ENCODE results near the gene MITF.

Gene MITF

DNA sequence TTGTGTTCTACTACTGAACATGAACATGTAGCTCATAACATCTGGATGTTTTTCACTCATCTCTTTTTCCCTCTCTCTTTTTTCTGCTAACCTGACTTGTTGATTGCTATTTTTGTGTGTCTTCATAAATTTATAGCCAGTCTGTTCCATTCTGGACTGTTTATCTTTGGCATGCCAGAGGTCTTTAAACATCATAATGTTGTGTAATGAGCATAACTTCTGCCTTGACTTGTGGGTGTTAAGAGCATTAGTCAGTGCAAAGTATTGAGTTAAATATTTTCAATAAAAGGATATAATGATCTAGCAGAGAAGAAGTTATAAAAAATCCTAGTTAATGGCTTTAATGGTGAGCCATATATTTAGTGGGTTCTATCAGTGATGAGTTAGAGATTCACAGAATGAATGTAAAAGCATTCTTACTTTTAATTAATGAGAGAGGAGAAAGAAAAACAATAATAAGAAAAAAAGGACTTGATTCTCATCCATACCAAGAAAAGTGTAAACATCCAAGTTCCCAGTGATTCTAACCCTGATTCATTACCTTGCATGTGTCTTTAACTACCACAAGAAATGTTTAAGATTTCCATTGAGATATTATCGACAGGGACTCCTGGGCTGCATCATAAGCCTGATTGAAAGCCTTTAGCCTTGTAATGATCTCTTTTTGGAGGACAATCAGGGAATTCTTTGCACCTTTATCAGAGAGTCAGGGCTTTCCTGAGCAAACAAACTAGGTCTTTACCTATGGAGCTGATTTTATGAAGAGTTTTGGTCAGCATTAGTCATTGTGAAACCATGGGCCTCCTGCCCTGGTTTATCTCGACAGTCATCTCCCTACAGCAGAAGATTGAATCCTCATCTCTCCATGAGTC, 22.9 kb downstream of the MITF start:
- DNase-seq (ENCODE audit: low spot score), result no peak

DNA sequence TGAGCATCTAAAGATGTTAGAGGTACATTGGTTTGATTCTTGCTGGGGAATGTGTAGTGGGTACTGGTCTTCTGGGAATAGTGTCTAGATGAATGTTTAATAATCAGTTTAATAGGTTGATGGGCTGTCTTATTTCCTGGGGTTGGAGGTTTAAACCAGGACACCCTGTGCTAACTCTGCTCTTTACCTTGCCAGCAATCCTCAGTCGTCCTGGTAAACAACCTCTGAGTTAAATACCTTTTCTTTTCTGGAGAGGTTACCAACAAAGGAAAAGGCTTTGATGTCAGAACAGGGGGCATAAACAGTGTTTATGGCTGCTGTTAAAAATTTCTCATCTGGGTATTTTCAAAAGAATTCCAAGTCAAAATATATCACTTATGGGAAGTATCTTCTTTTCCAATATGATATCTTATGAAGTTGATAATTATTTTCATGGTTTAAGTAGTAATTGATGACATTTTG, 23.5 kb downstream of the MITF start:
- no peak for DNase-seq (ENCODE audit: low spot score)

DNA sequence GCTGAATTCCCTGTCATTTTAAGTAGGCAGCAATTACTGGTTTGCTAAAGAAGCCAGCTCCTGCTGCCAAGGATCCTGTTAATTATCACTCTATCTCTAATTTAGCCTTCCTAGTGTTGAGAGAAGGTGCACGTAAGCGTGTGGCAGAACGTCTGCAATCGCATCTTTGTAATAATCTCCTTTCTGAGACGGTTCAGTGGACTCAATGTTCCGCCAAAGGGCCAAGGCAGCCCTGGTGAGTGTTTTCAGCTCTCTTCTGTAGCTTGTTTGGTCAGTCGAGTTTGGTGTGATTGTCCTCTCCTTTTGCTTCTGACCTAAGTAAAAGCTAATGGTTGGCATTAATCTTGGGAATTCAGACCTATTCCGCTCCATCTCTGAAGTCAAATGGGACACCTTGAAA, 24.2 kb downstream of the MITF start:
- DNase-seq (ENCODE audit: low spot score), result no peak

DNA sequence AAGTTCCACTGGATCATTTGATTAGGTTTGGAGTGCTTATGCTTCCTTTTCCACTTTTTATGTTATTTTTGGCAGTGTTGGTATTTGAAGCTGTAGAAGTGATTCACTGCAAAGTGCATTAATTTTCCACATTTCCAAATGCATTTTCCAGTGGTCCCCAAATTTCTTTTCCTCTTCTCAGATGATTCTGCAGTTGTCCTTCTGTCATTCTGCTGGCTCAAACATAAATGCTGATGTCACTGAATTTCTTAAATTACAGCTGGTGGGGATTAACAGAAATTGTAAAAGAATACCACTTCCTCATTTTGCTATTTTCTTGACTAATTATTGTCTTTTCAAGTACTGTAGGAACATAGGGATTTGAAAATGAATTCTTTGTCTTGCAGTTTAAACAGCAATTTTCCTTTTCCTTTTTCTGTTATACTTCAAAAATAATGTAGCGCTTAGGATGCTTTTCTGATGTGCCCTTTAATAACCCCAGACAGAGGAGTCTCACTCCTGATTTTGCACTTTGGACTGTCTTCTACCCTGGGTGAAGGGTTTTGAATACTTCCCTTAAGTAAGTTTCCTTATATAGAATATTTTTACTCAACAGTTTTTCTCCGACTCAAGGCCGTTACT, 25.0 kb downstream of the MITF start:
- DNase-seq (ENCODE audit: low spot score), result no peak

DNA sequence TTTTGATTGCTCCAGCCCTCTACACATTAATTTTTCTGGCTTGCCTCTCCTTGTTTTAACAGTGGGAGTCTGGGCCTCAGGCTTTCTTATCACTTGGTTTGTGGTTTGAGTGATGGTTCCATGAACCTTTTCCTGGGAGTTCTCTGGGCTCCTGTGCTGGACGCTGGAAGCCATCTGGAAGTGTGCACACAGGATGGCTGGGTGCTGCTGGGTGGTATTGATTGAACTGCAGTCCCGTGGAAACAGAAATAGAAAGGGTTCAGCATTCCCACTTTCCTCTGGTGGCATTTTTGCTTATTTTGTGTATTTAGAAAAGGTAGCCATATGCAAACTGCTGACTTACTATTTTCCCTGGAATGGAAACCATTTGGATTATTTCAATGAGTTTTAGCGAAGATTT, 25.6 kb downstream of the MITF start:
- no peak for DNase-seq (ENCODE audit: low spot score)

DNA sequence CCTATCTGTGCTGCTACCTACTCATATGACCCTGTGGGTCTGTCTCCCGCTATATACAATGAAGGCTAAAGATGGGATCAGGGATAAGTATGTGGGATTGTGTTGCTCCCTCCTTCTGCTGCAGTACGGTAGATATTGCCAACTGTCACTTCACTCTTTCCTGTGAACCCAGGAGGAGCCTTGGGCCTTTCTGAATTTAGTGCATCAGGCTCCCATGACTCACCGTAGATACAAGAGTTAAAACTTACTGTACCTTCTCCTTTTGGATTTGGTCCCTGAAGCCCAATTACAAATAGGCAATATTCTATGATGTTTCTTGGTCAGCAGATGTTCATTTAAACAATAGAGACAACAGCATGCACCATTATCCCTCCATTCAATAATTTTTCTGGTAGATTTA, 27.4 kb downstream of the MITF start:
- DNase-seq (ENCODE audit: low spot score), result no peak

DNA sequence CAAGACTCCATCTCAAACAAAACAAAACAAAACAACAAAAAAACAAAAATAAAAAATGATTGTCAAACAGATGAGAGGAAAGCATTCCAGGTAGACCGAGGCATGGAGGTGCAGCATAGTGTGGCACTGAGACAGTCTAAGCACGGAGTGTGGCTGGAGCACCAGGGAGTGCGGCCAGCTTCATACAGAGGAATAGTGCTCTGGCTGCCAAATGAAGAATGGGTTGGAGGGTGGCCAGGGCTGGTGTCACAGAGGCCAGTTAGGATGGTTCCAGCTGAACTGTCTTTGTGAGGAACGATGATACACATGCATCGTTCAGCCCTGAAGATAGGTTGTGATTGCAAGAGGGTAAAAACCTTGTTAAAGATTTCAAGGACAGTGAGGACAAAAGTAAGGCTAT, 28.3 kb downstream of the MITF start:
- DNase-seq (ENCODE audit: low spot score), result no peak

DNA sequence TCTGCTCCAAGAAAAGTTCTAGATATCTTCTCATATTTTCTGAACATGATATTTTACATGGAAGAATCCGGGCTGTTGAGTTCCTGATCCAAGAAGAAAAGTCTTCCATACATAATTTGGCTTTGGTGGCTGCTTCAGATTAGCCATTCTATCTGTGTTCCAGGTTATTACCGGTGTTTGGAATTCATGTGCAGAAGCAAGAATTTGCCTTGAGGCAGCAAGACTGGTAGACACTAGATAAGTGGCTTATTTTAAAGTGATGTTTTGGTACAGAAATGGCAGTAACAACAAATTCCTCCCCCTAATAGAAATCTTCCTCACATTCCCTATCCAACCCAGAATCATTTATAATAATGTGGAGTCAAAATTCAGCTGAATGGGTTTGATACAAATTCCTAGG, 29.2 kb downstream of the MITF start:
- DNase-seq (ENCODE audit: low spot score), result no peak

DNA sequence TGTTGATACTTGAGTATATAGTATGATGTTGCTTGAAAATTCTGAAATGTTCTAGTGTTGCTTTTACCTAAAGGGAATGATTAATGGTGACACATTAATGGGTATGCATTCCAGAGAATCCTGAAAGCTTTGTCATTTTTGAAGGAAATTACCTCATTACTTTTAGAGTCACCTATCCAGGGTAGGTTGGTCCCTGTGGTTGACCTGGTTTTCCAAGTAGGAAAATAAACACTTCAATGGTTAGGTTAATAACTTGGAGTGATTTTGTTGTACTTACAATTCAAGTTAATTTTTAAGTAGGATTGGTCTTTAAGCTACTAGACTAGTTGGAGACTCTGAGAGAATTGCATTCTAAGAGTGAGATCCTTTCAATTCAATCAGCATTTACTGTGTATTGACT, 31.0 kb downstream of the MITF start:
- no peak for DNase-seq (ENCODE audit: low spot score)

DNA sequence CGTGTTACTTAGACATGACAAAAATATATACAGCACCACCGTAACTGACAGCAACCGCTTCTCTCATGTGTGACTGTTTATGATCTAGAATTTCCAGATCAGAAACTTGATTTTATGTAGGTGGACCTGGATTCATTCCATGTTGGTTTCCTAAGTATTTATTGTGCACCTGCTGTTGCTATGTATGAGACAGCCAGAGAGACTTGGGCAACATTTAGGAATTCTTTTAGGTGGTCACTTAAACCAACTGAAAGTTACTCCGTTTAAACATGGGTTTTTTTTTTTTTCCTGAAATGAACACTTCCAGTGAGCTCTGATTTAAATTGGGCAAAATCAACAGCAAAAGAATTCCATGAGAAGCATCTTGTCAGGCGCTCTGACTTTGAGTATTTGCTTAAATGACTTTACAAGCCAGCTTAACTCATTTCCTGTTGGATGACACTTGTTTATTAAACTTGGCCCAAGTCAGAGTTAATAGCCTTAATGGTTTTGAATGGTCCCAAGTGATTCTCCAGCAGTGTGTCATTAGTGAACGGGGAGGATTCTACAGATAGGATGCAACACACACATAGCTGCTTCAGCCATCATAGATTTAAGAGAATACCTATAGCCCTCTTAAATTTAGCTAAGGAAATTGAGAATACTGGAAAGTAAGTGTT, 31.8 kb downstream of the MITF start:
- DNase-seq (ENCODE audit: low spot score), result no peak

DNA sequence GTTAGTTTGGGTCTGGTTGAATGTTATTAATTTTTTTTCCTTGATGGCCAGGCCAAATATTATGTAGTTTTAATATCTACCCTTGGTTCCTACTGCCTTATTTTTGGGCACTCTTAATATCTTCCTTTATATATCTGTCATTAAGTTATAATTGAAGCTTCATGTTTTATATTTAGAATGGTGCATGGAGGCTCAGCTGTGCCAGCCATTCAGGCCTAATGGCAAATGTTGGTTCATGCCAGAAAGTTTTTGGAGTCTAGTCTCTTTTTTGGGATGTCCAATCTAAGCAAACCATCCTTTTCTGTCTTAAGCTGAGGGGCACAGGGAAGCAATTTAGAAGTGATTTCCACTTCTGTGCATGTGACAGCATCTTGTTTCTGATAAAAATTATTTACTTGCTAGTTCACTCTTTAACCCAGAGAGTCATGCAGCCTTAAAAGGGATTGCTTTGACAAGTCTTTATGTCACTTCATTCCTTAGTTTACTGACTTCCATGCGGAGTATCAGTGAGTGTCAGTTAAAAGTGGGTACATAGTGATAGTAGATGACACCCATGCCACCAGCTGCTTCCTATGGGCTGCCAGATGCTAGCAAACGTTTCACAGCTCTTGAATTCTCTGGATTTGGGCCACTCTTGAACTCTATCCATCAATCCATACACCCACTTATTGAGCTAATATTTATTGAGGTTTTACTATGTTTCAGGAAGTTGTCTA, 33.0 kb downstream of the MITF start:
- DNase-seq (ENCODE audit: low spot score), result no peak

DNA sequence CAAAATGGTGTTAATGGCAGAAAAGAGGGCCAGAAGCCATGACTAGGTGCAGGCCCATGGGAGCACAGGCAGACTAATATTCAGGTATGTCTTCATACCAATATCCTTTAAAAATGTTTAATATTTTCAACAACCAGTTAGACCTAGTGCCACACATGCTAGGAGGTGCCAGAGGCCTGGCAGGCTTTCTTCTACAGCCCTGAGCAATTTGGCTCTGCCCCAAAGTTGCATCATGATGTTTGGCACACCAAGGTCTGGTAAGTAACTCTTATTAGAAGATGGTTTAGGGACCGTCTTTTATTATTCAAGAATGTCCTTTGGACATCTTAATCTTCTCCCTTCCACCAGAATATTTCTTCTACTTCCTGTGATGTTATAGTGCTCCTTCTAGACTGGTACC, 34.8 kb downstream of the MITF start:
- no peak for DNase-seq (ENCODE audit: low spot score)

DNA sequence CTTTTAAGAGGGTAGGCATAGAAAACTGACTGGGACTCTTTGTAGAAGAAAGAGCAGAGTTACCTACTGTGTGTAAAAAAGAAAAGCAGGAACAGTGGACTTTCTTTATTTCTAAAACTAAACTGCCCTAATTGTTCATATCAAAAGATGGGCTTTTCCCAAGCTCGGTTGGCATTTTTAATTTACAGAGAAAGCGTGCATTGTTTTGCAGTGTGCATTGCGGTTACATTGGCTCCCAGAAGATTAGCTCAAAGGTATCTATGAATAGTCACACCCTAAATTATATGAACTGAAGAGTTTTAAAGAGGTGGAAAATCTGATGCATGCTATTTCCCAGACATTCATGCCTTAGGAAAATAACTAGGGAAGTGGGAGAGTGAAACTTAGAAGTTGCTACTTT, 36.5 kb downstream of the MITF start:
- no peak for DNase-seq (ENCODE audit: low spot score)

DNA sequence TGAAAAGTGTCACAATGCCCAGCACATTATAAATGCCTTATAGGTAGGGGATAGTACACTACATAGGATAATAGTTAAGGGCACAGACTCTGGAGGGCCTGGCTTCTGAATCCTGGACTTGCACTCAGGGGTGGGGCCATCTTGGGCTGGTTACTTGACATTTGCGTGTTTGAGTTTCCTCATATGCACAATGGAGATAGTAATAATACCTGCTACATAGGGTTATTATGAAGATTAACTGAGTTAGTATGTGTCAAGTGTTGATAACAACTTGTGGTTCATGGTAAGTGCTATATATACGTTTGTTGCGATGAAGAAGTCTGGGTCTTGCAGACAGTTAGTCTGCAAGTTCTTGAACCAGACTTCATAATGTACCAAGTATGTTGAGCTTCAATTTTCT, 37.0 kb downstream of the MITF start:
- DNase-seq (ENCODE audit: low spot score), result no peak

DNA sequence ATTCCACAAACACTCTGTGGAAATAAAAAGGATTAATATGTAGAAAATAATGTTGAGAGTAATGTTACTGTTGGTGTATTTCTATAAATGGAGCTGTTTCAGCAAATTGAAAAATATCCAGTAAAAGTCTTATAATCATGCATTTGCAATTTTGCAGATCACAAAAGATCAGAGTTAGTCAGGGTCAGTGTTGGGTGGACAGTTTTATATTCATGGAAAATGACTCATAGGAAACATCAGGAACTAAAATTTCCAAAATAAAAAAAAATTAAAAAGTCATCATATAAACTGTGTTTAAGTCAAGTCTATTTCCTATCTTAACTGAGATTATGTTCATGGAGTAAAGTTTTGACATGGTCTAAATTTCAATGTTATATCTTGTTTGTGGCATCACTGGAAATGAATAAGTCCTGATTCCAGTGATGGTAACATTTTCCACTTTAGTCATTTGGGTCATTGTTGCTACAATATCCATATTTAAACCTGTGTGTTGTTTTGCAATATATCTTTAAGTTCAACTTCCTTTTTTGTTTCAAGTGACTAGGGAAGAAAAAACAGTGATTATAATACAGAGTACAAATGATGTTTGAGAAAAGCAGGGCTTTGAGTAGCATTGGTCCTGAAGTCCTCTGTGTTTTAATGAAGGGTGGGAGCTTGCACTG, 37.8 kb downstream of the MITF start:
- no peak for DNase-seq (ENCODE audit: low spot score)

DNA sequence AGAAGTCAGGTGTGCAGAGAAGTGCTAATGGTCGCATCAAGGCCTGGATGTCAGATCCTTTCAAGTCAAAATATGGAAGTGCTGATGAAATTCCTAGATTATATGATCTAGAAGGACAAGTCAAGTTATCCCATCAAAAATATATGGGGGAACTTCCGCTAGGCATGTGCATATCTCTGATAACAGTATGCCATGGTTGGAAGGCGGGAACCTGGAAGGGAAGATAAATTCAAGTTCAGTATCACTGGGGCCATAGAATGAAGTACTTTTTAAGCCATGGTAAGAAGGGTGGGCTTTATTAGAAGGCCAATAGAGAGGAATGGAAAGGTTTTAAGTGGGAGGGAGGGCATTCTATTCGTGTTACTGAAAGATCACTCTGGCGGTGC, 38.3 kb downstream of the MITF start:
- DNase-seq (ENCODE audit: low spot score), result no peak

DNA sequence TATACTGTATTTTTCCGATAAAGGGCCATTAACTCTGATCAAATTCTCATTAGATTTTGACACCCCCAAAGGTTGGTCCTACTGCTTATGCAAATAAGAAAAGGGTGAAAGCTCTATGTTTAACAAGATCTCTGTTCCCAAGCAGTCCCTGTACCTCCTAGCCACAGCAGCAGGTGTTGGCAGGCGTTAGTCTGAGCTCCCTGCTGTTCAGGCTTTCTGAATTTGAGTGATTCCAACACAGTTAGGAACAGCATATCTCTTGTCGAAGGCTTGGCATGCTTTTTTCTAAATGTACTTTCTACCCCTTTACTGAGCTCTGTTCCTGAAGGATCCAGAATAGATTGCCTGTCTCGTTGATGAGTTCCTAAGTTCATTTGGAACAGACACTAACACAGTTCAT, 42.3 kb downstream of the MITF start:
- DNase-seq (ENCODE audit: low spot score), result no peak

DNA sequence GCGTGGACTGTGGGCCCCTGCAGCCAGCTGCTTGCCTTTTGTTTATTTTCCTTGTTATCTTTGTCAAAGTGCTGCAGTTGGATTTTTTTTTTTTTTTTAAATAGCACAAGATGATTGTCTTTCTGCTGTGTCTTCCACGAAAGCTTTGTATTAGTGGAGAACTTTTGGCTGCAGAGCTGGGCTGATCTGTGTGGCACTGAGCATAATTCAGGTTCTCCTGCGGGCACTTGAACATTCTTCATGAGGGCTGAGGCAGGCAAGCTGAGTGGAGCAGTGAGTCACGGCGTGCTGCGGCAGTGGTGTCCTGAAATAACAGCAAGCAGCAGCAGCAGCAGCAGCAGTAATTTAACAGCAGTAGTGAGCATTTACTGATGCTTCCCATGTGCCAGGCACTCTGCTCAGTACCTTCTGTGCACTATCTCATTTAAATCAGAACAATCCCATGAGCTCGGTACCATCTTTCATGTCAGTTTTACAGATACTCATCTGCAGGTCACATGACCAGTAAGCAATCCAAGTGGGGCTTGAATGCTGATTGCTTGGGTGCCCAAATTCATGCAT, 45.8 kb downstream of the MITF start:
- DNase-seq (ENCODE audit: low spot score), result no peak

DNA sequence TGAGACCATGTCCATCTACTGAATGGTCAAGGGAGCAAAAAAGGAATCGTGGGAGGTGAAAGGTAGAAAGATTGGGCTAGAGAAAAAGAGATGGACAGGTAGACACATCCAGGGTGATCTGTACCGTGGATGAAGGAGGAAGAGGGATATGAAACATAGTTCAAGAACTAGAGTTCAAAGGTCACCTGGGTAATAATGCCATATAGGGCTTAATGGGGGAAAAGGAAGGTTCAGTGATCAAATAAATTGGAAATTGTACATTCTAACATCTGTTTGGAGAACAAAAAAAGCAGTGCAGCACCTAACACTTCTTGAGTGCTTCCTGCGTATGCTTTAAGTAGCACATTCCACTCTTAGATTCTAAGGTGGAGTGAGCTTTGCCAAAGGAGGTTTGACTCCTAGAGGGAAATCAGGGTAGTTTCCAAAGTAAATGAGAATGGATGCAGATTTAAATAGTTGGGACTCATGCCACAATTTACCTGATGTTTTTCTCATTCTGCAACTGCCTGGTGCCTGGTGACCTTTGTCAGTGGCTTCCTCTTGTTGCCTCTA, 46.6 kb downstream of the MITF start:
- no peak for DNase-seq (ENCODE audit: low spot score)

DNA sequence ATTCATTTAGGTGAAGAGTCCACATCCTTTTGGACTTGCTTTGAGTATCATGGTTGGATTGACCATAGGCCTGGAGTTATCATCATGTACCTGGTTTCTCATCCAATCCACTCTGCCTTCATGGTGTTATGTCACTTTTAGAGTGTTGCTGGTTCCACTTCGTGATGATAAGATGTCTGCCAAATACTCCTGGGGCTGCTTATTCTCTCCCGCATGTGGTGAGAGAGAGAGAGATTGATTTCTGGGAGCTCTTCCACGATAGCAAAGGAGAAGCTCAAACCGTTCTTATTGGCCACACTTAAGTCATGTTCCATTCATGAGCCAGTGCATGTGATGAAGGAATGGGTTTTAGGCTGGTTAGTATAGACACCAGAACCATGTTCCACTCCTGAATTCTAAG, 47.6 kb downstream of the MITF start:
- no peak for DNase-seq (ENCODE audit: low spot score)

DNA sequence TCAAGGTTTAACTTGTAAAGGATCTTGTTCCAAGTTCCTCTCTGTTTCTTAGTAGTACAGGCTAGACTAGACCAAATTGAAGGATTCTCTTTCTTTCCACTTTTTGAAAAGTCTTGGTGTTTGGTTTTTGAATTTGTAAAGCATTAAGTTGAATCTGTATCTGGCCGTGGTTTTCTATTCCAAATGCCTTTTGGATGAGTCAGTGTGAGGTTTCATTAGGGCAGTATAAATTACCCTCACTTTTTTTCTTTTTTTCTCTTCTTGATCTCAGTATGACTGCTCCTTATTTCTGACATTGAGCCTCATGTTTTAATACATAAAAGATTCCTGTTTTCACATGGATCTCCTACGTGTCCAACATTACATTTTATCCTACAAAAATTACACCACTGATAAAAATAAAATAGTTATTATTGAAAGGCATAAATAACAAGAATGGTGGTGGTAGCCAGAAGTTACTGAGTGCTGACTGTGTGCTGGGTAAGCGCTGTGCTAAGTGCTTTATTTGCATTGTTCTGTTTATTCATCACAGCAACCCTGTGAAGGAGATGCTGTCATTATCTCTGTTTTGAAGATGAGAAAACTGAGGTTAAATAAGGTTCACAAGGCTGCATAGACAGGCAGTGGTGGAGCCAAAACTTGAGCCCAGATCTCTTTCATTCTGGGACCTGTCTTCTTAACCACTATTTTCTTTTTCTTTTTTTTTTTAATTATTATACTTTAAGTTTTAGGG, 48.3 kb downstream of the MITF start:
- no peak for DNase-seq (ENCODE audit: low spot score)

All from hematopoietic multipotent progenitor cell treated with erythropoietin and hydrocortisone succinate and interleukin-3 and kit ligand, for 15 days (in vitro differentiated cells).